Astrocyte of the hippocampus (primary cell): Measurements from ENCODE around the gene TTC39B.
"Not testable (repeated sequence)": the region's sequence is repeated elsewhere in the genome, so short reads cannot be mapped to it uniquely, and the experiment has no call there.

Experiments used
- DNase-seq: peaks from one replicate; pipeline ENCODE4 v3.0.0; 2011; ENCODE audit warnings: low read depth, low spot score

TTC39B gene

DNA sequence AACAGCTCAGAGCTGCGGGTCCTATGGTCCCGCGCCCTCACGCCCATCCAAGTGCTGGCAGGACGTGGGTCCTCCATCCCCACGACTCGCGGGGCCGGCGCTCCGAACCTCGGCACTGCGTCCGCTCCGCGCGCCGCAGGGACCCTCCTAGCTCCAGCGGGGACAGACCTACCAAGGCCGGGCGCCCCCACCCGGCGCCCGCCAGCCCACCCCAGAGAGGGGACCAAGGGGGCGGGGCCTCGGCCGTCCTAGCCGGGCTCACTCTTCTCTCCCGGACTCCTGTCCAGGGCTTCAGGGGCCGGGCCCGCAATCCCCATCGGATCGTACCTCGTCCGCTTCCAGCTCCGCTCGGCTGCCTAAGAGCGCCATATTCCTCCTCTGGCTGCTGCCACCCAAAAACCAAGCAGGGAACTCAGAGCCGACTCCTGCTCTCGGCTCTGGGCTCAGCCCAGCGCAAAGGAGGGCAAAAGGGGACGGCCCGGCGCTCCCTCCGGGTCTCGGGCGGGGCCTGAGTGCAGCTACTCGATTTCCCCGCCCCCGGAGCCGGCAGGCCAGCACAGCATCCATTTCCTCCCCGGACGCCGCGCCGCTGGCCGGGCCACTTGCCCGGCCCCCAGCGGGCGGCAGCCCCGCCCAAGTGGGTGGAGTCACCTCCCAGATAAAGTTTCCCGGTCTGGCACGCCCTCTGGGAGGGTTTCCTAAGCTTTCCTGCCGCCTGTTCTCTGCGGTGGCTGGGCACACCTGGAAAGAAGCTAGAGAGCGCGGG is at the start of gene TTC39B:
TTC39B (minus strand) TSS at position 460 of the 766 bp plus-strand sequence; CDS start at position 369, 91 bp downstream.
- peak; percentile 98 for DNase-seq

DNA sequence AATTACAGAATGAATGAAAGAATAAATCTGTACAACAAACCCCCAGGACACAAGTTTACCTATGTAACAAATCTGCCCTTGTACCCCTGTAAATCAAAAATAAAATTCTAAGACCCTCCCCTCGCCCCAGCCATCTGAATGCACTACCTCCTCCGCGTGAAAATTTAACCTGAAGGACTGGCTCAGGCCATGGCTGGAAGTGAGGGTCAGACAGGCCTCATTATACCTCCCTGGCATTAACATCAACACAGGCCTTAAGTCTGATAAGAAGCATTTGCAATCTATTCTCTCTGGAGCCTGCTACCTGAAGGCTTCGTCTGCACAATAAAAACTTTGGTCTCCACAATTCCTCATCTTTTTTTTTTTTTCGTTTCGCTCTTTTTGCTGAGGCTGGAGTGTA is 48.7 kb upstream of the TTC39B start:
- DNase-seq, result no peak

DNA sequence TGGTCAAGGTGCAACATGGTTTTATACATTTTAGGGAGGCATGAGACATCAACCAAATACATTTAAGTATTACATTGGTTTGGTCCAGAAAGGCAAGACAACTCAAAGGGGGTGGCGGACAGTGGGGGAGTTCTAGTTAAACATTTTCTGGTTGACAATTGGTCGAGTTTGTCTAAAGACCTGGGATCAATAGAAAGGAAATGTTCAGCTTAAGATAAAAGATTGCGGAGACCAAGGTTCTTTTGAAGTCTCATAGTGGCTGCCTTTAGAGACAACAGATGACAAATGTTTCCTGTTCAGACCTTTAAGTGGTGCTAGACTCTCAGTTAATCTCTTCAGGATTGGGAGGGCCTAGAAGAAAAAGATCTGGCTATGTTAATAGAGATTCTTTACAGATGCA is 47.7 kb upstream of the TTC39B start:
- no peak for DNase-seq

DNA sequence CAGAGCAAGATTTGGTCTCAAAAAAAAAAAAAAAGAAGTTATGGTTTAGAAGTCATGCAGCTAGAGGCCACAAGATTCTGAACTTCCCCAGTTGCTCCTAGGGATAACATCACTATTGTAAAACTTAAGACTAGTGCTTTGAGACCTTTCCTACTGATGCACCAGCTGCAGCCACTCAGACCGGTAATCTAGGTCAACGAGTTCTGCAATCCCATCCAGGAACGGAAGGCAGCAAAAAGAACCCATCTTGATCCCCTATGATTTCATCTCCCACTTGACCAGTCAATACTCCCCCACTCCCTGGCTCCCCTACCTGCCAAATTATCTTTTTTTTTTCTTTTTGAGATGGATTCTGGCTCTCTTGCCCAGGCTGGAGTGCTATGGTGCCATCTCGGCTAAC is 46.9 kb upstream of the TTC39B start:
- DNase-seq, result no peak

DNA sequence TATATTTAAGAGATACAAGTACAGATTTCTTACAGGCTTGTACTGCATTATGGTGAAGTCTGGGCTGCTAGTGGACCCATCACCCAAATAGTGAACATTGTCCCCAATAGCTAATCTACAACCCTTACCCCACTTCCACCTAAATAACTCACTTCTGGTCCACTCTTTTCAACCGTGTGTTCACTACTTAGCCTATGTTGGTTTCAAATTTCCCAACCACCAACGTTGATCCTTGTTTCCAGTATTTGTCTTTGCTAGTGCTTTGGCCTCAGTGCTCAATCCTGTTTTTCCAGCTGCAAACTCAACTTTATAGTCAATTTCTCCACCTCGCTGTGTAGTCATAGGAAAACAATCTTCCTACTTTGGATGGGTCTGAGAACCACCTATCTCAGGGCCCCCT is 45.3 kb upstream of the TTC39B start:
- no peak for DNase-seq

DNA sequence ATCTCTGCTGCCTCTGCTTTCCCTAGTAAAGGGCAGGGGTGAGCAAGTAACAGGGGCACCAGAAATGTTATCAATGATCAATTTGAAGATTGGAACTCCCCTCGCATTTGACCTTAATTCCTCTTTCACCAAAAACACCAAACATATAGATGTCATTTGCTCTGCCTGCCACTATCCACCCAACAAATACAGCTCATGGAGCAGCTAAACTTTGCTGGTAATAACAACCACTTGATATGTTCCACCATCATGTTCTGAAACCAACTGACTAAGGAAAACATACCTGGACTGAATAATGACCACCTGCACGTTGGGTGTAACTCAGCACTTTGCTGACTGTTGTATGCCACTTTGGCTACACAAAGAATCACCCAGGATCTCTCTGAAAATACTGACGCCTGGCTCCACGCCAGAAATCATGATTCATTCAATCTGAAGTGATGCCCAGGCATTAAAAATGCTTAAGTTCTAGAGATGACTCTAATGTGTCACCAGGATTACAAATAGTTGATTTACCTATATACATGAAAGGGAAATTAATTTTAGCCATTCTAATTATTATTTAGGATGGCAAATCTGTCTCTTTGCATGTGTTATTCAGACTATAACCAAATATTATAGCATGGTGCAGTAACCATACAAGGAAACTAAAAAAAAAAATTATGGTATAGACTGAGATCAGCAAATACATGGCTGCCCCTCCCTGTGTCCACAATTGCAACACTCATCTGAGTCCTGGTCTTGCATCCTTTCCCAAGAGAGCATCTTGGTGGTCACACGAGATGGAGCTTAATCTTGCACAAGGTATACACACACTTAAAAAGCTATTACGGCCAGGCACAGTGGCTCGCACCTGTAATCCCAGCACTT is 43.1 kb upstream of the TTC39B start:
- peak; percentile 67 for DNase-seq

DNA sequence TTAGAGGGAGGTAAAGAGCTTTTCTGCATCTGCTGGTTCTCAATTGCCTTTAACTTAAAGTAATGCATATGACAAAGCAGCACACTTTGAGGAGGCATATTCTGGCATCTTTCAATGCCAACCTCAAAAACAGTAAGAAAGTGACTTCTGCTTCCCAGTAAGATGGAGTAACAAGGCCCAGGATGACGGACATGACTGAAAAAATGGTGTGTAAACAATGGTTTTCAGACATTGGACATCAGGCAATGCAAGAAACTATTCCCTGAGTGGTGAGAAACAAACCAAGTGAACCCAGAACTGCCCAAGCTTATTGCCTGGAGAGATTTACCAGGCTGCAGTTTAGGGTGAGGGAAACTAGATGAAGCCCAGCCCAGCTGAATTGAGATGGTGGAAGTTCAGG is 39.8 kb upstream of the TTC39B start:
- DNase-seq, result no peak

DNA sequence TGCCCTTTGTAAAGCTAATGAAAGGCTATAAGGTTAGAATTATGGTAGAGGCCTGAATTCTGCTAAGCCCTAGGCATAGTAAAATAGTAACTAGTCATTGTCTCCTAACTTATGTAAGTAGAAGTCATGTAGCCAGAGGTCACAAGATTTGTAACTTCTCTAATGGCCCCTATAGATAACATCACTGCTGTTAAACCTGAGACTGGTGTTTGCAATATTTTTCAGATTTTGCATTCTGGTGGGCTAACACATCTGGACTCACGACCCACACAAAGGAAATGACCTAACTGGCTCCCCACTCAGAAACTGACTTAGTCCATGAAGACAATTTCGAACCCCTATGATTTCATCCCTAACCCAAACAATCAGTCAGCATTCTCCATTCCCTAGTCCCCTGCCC is 37.2 kb upstream of the TTC39B start:
- DNase-seq, result no peak

DNA sequence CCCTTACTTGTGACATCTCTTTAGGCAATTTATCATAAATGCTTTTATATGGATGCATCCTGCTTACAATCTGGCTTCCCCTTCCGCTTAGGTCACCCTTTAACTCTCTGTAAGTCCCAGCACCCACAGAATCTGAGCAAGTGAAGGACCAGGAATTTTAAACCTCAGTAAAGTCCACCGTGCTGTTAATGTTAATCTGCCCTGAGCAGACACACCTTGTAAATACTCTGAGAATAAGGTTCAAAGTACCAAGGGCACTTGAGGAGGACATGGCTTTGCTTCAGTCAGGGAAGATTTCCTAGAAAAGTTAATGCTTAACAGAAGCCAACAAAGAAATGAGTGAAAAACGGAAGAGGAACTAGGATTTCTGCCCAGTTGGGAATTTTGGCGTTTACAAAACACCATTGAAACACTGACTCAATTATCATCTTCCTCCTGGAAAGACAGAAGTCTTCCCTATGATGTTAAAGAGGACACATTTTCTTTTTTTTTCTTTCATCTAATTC is 26.4 kb upstream of the TTC39B start:
- no peak for DNase-seq

DNA sequence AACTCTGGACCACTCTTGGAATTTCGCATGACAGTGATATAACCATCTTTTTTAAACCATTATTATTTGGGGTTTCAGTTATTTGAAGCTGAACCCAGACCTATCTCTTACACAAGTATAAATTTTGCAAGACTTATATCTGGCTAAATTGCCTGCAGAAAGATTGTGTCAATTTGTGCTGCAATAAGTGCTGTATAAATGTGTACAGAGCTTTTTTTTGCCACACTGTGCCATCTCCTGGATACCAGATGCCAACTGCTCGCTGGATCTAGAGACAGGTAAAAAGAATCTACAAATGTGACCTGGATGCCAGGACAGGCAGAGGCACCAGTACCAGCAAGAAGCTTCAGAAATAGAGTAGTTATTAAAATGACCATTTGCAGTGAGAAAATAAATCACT is 25.9 kb upstream of the TTC39B start:
- no peak for DNase-seq

DNA sequence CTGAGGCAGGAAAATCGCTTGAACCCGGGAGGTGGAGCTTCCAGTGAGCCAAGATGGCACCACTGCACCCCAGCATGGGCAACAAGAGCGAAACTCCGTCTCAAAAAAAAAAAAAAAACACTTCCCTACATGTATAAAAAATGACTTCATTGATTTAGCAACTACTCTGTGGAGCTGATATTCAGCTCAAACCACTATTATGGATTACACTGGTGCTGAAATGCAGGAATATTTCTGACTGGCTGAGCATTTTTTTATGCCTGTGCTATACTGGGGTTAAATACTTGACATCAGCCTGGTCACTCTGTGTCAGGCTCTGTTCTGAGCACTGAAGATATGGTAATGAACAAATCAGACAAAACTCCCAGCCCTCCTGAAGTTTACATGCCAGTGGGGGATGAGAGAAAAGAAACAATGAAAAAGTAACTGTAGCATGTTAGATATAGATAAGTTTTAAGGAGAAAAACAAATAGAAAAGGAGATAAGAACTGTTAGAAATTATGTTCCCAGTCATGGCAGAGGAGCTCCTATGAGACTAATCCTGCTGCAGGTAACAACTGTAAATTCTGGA is 22.6 kb upstream of the TTC39B start:
- no peak for DNase-seq

DNA sequence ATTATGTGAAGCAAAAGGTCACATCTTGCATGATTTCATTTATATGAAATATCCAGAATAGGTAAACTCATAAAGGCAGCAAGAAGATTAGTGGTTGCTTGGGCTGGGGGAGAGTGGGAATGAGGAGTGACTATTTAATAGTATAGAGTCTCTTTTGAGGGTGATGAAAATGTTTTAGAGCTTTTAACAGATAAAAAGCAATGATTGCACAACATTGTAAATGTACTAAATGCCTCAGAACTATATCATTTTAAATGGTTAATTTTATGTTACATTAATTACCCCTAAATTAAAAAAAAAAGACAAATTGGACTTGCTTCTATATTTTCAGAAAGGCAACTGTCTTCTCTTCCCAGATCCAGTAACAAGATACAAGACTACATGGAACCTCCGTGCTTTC is 21.9 kb upstream of the TTC39B start:
- DNase-seq, result no peak

DNA sequence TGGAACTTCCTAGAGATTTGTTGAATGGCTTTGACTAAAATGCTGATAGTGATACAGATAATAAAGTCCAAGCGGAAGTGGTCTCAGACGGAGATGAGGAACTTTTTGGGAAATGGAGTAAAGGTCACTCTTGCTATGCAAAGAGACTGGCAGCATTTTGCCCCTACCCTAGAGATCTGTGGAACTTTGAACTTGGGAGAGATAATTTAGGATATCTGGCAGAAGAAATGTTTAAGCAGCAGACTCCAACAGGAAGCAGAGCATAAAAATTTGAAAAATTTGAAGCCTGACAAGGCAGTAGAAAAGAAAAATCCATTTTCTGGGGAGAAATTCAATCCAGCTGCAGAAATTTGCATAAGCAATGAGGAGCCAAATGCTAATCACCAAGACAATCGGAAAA is 15.7 kb upstream of the TTC39B start:
- not testable (repeated sequence) for DNase-seq

DNA sequence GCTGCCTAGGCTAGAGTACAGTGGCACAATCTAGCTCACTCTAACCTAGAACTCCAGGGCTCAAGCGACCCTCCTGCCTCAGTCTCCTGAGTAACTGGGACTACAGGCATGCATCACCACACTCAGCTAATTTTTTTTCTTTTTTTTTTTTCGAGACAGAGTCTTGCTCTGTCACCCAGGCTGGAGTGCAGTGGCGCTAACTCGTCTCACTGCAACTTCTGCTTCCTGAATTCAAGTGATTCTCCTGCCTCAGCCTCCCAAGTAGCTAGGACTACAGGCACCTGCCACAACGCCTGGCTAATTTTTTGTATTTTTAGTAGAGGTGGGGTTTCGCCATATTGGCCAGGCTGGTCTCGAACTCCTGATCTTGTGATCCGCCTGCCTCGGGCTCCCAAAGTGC is 12.6 kb upstream of the TTC39B start:
- not testable (repeated sequence) for DNase-seq

DNA sequence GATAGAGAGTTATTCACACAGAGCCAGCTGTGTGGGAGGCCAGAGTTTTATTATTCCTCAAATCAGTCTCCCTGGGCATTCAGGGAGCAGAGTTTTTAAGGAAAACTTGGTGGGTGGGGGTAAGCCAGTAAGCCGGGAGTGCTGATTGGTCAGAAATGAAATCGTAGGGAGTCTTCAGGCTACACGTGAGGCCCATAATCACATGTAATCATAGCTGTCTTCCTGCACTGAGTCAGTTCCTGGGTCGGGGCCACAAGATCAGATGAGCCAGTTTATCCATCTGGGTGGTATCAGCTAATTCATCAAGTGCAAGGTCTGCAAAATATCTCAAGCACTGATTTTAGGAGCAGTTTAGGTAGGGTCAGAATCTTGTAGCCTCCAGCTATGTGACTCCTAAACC is 10.8 kb upstream of the TTC39B start:
- no peak for DNase-seq

DNA sequence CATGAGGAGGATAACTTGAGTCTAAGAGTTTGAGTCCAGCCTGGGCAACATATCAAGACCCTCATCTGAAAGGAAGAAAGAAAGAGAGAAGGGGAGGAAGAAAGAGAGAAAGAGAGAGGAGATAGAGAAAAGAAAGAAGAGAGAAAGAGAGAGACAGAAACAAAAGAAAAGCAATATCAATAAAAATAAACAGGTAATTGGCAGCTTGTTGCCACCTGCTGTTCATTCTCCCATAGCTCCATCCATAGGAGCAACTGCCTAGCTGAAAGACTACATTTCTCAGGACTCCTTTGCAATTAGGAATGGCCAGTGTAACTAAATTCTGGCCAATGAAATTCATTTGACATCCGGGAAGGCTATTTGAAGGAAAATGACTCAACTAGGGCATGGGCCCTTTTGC is 4.6 kb upstream of the TTC39B start:
- DNase-seq, result no peak

DNA sequence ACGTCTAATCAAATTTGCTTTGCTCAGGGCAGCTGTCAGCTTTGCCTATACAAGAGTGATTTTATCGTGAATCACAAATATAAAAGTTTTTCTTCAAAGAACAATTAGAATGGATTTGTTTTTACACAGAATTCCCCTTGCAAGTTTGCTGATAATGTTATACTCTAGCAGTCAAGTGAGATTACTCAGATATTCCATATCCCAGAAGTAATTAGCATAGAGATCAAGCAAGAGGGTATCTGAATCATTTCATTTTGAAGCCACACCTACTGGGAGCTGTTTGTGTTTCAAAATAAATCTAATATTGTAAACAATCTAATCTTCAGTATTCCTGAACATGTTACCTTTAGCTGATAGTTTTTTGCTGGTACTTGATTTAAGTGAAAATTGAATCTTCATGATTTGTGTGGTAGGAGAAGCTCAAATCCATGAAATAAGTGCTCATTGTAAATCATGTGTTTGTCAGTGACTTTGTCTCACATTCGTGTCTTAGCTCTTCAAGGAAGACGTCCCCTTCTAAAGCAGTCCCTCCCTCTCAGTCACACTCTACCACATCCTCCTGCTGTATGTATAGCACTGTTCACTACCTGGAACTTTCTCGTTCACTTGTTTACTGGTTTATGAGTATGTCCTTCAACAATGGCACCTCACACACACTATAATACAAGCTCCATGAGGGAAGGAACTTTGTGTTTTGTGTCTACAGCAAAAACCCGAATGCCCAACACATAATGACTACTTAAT is 3.3 kb upstream of the TTC39B start:
- no peak for DNase-seq

DNA sequence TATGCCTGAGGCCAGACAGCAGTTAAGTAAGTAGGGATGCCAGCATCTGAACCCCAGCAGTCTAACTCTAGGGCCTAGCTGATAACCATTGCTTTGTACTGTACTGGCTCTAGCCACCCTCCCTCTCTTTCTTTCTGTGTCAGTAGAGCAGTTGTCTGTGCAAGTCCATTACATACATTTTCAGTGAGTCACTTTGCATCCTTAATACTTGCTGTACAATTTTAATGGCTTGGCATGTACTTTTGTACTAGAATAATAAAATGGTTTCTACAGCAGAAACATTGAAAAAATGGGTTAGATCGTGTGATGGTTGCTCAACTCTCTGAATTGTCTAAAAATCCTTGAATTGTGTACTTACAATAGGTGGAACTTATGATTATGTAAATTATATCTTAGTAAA is 1.5 kb upstream of the TTC39B start:
- peak; percentile 68 for DNase-seq

DNA sequence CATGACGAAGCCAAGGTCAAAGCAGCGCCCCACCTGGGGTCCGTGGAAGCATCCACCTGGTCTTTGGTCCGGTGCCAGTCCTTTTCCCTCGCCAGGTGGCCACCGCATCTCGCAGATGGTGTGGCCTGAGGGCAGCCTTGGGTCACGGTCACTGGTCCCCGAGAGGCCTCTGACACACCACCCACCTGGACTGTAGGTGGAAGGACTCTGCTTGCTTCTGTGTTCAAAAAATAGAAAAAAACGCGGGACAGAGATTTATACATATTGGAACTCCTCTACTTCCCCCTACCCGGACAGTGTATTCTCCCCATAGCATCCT is 466 bp upstream of the TTC39B start:
- DNase-seq, result no peak

DNA sequence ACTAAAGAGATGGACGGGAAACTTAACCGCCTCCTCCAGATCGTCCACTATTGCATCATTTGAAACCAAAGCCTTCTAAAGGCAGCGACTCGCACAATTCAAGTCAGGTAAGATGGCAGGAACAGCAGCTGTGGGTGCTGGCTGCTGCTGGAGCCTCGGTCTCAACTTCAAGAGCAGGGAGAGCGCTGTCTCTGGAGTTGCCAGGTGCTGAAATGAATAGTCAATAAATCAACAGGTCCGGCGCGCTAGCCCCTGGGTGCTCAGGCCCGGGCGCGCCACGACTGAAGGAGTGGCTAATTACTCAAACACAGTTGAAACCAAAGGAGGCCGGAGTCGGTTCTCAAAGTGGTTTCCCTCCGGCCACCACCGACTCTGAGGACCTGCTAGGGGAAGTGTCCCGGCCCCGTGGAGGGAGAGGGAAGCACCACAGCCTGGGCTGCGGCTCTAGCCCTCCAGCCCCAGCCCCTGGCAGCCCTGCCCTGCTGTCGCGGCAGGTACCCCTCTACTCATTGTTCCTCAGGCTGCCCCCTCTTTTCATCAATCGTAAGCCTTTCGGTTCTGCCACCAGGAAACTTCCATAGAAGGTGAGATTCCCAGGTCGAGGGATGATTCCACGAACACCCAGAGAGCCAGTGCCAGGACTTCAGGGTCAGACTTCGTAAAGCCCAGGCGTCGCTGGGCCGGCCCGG is 804 bp downstream of the TTC39B start:
- peak; percentile 75 for DNase-seq

DNA sequence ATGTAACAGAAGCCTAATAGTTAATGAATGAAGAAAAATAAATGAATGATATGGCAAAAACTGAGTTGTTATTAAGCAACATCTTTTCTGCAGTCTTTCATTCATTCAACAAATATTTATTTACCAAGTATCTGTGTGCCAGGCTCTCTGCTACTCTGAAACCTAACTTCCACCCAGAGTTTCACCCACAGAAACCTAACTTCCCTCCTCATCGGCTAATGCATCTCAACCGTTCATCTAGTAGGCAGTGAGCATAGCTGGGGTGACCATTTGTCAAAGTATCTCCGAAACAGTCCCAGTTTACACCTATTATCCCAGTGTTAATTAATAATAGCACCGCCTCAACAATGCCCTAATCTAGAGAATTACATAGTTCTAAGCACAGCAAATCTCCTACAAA is 1.5 kb downstream of the TTC39B start:
- DNase-seq, result no peak
